HG02840 (cell line): ENCODE data around the gene KCNG2.

Experiments used
- ATAC-seq: cut with Tn5 transposase; IDR thresholded peaks from one replicate; pipeline ENCODE4 v1.9.1; 2021; ENCODE audit warnings: mild to moderate bottlenecking, moderate library complexity, moderate number of reproducible peaks; ENCODE audit not compliant: unreplicated experiment, low FRiP score

The KCNG2 gene

GRCh38 chr18:79900610-79901570 lies 103.2 kb downstream of the KCNG2 start:
- ATAC-seq = no peak

GRCh38 chr18:79901665-79902064 lies 103.9 kb downstream of the KCNG2 start:
- ATAC-seq = no peak

DNA sequence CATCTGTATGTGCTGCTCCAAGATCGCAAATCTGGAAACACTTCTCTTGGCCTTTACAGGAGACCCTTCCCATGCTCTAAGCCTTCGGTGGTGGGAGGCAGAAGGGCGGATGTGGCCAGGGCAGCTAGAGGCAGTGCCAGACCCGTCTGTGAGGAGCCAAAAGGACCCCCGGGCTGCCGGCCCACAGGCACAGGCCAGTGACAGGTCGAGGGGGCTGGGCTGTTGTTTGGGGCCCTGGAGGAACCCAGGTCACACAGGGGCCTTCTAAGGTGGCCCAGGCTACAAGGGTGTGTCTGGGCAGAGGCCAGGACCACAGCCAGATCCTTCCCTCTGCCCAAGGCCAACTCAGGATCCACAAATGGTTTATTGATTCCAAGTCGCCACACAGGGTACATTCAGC lies 104.3 kb downstream of the KCNG2 start:
- no peak for ATAC-seq

- ATAC-seq = no peak
These were observed 104.9 kb downstream of the KCNG2 start for GRCh38 chr18:79902640-79903039.

GRCh38 chr18:79903071-79903635 lies 105.4 kb downstream of the KCNG2 start:
- ATAC-seq = no peak

DNA sequence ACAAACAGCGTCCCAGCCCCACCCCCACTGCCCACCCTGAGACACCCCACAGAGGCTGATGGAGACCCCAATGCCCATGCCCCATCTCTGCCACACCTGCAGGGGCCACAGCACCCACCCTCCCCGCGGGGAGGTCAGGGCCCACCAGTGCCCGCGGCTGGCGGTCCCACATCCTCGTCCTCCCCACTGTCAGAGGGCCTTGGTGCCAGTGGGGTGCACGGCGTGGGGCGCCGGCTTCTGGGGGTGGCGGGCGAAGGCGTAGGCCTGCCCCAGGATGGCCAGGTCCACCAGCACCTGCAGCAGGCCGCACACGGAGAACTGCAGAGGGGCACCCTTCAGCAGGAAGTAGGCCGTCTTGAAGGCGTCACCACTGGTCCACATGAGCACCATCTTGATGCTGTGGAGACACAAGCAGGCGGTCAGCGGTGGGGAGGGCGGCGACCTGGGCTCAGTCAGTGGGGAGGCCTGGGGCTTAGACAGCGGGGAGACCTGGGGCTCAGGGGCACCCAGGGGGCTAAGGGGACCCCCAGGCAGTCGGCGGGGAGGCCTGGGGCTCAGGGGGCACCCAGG lies 106.1 kb downstream of the KCNG2 start:
- ATAC-seq = no peak

DNA sequence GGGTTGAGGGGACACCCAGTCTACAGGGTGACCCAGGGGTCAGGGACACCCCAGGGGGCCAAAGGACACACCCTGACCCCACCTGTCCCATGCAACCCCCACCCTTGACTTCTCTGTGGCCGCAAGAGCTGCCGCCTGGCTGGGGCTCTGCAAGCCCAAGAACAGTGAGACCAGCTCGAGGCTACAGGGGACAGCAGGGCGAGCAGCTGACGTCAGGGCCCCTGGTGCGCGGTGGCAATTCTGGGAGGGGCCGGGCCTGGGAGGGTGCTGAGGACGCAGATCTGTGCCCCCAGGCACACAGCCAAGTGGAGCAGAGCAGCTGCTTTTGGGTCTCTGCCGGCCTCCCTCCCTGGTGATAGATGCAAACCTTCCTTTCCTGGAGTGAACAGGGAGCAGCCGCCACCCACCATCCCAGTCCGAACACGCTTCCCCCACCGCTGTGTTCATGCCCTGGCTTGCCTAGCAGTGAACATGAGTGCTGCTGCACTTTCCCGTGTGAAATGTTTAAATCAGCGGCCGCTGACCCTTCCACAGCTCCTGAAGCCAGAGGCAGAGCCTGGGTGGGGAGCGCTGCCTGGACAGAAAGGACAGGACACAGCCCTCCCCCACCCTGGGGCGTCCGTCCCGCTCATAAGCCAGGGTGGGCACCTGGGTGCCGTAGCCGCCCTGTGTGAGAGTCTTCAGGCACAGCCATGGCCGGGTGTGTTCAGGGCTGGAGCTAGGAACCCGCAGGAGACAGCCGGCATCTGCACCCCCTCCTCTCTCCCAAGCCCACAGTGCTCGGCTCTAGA lies 106.8 kb downstream of the KCNG2 start:
- no peak for ATAC-seq

DNA sequence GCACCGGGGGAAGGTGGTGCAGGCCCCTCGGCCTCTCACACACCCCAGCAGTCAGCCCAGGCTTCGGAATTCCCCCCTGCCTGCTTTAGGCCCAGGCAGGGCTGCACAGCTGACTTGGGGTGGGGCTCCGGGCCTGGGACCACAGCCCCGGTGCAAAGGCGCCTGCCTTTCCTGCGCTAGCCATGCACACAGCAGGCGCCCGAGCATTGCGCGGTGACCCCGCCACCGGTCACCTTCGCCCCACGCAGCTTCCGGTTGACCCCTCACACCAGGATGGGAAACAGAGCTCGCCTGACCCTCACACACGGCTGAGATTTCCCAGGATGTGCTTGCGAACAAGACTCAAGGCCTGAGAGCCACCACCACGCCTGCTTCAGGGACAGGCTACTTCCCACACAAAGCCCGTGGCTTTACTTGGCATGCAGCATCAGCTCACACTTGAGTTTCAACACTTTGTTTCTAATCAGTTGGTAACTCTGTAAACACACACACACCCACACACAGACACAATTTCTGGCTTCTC lies 107.7 kb downstream of the KCNG2 start:
- ATAC-seq = no peak

- no peak for ATAC-seq
These were observed 108.3 kb downstream of the KCNG2 start for GRCh38 chr18:79905993-79906392.

GRCh38 chr18:79906706-79907105 lies 109.0 kb downstream of the KCNG2 start:
- ATAC-seq = no peak

DNA sequence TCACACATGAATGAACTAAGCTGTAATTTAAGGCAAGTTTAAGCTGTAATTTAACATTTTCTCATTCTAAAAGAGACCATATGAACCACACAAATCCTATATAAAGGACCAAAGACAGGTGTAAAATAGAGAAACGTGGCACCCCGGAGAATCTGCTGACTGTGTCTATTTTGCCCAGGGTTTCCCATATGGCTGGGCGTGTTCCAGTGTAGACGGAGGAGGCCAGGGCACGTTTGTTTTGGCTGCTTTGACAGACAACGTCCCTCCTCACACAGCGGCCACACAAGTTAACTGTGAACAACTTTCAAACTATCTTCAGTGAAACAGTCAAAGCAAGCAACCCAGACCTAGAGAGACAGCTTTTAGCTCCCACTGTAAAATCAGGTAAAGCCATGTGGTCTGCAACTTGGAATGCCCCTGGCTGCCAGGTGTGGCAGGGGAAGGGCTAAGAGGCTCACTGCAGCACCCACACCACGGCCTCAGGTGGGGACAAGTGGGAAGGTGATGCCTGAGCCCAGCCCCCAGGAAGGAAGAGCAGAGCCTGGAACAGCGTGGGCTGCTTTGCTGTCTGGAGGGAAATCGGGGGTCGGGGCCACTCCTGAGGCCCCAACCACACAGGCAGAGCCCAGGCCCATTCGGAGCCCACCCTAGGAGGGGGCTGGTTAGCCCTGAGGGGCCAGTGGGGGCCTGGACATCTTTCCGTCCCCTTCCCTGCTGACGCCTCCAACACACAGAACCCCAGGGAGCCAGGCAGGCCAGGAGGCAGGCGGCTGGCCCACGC lies 113.0 kb downstream of the KCNG2 start:
- no peak for ATAC-seq

DNA sequence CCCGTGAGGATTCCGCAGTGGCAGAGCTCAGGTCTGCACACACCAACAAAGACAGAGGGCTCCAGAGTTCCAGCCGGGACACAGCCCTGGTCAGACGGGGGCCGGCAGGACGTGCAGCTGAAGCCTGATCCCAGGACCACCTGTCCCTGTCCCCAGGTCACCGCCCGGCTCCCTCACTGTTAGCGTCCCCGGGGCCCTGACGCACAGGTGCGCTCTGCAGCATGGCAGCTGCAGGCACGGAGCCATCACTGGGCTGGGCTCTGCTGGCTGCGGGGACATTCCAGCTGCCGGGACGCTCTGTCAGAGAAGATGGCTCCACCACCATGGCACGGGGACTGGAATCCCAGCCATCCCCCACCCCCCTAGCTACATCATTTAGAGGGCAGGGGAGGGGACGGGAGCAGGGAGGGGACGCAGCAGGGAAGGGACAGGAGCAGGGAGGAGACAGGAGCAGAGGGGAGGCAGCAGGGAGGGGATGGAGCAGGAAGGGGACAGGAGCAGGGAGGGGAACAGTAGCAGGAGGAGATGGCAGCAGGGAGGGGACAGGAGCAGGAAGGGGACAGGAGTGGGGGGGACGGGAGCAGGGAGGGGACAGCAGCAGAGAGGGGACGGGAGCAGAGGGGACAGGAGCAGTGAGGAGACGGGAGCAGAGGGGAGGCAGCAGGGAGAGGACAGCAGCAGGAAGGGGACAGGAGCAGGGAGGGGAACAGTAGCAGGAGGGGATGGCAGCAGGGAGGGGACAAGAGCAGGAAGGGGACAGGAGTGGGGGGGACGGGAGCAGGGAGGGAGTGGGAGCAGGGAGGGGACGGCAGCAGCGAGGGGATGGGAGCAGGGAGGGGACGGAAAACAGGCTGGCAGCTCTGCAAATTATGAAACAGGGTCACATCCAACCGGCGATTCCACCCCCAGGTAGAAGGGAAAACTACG lies 113.9 kb downstream of the KCNG2 start:
- no peak for ATAC-seq

DNA sequence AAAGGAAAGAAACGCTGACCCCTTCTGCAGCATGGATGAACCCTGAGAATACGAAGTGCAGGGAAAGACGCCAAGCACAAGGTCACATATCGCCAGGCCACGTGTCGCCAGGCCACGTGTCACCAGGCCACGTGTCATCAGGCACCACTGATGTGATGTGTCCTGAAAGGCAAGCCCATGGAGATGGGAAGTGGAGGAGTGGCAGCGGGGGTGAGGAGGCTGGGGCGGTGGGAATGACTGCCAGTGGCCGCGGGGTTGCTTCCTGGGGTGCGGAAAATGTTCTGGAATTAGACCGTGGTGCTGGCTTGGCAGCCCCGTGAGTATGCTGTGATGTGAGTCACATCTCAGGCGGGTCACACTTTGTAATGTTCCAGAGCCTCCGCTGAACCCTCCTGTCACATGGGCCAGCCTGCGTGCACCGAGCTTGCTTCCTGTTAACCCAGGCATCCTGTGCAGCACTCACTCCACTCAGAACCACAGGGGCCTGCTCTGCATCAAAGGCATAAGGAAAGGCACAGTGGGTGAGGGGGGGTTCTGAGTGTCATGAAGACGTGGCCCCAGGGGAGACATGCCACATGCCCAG lies 114.8 kb downstream of the KCNG2 start:
- no peak for ATAC-seq

DNA sequence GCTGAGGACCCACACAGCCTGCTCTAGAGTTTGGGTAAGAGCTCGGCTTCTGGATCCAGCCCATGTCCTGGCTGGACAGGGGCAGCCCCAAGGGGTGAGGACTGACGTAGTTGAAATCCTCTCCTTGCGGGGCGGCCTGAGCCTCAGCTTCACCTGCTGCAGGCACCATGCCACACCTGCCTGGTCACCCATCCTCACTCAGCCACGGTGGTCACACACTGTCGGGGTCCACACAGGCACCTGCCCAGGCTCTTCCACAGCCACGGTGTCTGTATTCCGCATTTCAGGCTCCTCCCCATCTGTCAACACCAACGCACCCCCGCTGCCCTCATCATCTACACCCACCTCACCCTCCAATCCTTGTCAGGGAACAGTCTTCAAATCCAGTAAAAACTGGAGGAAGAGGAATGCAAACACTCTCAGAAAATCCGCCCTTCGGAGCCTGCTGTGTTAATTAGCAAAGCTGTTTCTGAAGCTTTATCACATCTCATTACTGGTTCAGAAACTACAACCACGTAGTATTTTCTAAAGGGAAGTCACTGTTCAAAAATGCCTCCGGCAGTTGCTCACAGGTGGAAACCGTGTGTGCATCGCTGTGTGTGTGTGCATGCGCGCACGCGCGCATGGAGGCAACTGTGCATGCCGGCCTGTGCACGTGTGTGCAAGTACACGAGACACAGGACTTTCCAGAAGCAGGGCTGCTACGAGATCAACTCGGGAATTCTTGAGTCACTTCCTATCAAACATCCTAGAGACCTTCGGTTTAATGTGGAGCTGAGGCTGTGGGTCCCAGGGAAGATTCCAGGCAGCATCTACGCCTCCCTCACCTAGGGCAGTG lies 115.5 kb downstream of the KCNG2 start:
- no peak for ATAC-seq

DNA sequence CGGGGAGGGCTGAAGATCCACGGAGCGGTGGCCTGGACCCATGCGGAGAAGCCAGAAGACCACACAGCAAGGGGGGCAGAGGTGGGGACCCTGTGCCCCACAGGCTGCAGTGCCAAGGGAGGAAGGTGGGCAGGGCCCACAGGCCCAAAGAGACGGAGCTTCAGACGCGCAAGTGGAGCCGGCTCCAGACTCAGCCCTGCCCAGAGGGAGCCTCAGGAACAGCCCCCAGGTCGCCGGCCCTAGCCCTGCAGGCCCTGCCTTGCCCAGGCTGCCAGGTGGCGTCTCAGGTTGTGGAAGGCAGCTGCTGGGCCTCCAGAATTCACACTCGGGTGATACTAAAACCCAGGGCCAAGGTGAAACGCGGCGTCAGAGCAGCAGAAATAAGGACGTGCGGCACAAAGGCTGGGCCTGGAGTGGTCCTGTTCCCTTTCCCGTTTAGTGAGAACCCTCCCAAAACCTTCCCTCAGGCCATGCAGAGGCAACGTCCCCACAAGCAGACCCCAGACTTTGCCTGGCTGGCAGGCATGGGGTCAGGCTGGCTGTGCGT lies 116.9 kb downstream of the KCNG2 start:
- ATAC-seq = no peak

DNA sequence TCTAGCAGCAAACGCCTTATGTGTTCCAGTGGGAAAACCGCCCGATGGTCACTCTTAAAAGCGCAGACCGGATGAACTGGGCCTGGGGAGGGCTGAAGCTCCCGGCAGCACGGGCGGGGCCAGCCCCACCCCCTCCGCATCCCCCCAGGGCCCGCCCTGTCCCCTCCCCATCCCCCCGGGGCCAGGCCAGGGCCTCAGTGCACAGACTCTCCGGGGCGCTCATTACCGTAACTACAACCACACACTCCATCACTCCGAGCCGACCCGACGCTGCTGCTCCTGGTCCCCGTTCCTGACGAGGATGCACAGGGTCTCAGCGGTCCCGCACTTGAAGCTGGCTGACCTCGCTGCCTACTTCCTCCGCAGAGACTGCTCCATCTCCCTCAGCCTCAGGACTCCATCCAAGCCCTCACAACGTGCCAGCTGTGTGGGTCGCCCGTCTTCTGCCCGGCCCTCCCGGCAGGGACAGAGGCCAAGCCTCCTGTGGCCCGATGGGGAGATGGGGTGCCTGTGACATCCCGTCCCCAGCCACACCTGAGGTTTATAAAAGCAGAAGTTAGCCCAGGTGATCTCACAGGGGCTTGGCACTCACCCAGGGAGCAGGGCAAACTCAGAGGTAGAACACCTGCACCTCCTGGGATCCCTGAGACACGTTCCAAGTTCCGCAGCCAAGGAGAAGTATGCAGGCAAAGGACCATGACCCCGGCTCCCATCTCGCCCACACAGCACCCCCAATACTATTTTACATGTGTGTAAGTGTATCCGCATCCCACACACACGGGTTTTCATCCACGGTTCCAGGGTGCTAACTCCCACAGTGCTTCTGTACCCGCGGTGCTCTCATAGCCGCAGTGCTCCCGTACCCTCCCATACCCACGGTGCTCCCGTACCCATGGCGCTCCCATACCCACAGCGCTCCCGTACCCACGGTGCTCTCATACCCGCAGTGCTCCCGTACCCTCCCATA lies 117.7 kb downstream of the KCNG2 start:
- ATAC-seq = no peak
